ENCODE results near the gene TASP1. TPM values are rescaled to one million over a fixed set of nuclear protein-coding genes. Genes with fewer than 3 reads are reported as not detected.

Gene TASP1
- total RNA-seq, 1 experiment from 2014 or later = 27.4 TPM

DNA sequence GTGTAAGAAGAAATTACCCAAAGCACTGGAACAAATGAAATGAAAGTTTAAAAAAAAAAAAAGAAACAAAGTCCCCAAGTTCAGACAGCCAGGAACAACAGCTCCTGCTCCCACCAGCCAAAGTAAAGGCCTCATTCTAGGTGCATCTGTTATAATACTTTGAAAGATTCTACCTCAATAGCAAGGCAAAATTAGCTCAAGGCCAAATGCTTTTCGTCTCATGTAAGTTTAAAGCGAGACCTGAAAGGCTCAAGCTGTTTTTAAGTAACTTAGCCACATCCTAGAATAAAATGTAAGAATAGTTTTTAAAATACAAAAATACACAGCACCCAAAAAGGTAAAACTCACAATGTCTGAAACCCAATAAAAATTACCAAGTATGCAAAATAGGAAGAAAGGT lies 64.7 kb downstream of the TASP1 start:
- DNase-seq = no peak
- Histone ChIP-seq H3K9me3 (no peaks in the 10 kb centered on the region), H3K36me3 (ENCODE audit: control insufficient read depth, insufficient read depth, low read length) (no peaks in the 10 kb centered on the region), H3K4me3 (ENCODE audit: low read depth, low read length) (no peak overlapping the region), H3K4me1 (no peaks in the 10 kb centered on the region), H3K27me3 (replicated peaks; ENCODE audit: control insufficient read depth, insufficient read depth, low read length) (no peaks in the 10 kb centered on the region)
- Mint-ChIP-seq H3K27ac (ENCODE audit: unreplicated experiment) (no peak overlapping the region), H3K4me3 (ENCODE audit: unreplicated experiment) (no peak overlapping the region), H3K4me1 (ENCODE audit: low read depth, unreplicated experiment) (no peaks in the 10 kb centered on the region), H3K9me3 (ENCODE audit: unreplicated experiment) (peaks cover 16% of the 10 kb centered on the region), H3K36me3 (ENCODE audit: insufficient read depth, unreplicated experiment) (peaks cover 2% of the 10 kb centered on the region), H3K27me3 (ENCODE audit: insufficient read depth, unreplicated experiment) (no peaks in the 10 kb centered on the region)
- ChIA-PET POLR2A (interaction anchor here (0.7 kb wide), 1 partner anchor 271 kb away, joined by 5 read pairs; no protein-coding TSS in a partner anchor), CTCF (no interaction called here)
- no peak for TF ChIP-seq CTCF (IDR thresholded peaks at IDR 0.05; ENCODE audit: insufficient read depth in 1 of 2, low read depth in 1 of 2, low read length in 1 of 2, severe bottlenecking in 1 of 2, unreplicated experiment in 1 of 2)
- BruUV-seq (replicated peaks) = no TSS peak
- intact Hi-C loops (cut with micrococcal nuclease; ENCODE audit: unreplicated experiment) = no loop called here

DNA sequence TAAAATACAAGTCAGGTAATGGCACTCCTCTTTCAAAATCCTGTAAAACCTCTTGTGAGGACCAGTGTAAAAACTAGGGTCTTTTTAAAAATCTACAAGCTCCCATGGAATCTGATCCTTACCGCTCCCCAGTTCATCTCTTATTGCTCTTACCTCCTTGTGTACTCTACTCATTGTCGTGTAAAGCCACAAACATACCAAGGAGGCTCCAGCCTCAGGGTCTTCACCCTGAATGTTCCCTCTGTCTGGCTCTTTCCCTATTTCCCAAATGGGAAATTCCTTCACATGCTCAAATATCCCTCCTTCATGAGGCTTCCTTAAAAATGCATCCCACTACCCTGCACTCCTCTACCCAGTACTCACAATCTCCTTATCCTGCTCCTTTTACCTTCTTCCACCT lies 67.1 kb downstream of the TASP1 start:
- intact Hi-C loops (cut with micrococcal nuclease; ENCODE audit: unreplicated experiment) = no loop called here
- Mint-ChIP-seq H3K9me3 (ENCODE audit: unreplicated experiment) (peaks cover 10% of the 10 kb centered on the region), H3K4me1 (ENCODE audit: low read depth, unreplicated experiment) (no peaks in the 10 kb centered on the region)

GRCh38 chr20:13567663-13568062 lies 71.1 kb downstream of the TASP1 start:
- ChIA-PET CTCF (no interaction called here), POLR2A (no interaction called here)
- Mint-ChIP-seq H3K27ac (ENCODE audit: unreplicated experiment) (no peak overlapping the region), H3K9me3 (ENCODE audit: unreplicated experiment) (no peaks in the 10 kb centered on the region), H3K4me1 (ENCODE audit: low read depth, unreplicated experiment) (no peaks in the 10 kb centered on the region), H3K36me3 (ENCODE audit: insufficient read depth, unreplicated experiment) (peaks cover 5% of the 10 kb centered on the region), H3K27me3 (ENCODE audit: insufficient read depth, unreplicated experiment) (no peaks in the 10 kb centered on the region), H3K4me3 (ENCODE audit: unreplicated experiment) (no peak overlapping the region)
- intact Hi-C loops (cut with micrococcal nuclease; ENCODE audit: unreplicated experiment) = no loop called here
- no peak for DNase-seq
- Histone ChIP-seq H3K4me1 (no peaks in the 10 kb centered on the region), H3K36me3 (ENCODE audit: control insufficient read depth, insufficient read depth, low read length) (no peaks in the 10 kb centered on the region), H3K4me3 (ENCODE audit: low read depth, low read length) (no peak overlapping the region), H3K9me3 (no peaks in the 10 kb centered on the region), H3K27me3 (replicated peaks; ENCODE audit: control insufficient read depth, insufficient read depth, low read length) (no peaks in the 10 kb centered on the region)
- BruUV-seq (replicated peaks) = no TSS peak
- TF ChIP-seq CTCF (IDR thresholded peaks at IDR 0.05; ENCODE audit: insufficient read depth in 1 of 2, low read depth in 1 of 2, low read length in 1 of 2, severe bottlenecking in 1 of 2, unreplicated experiment in 1 of 2) = no peak

More for the DNA sequence above, 67.1 kb downstream of the TASP1 start:
- BruUV-seq (replicated peaks) = no TSS peak
- DNase-seq = no peak
- H3K27me3 Mint-ChIP-seq (ENCODE audit: insufficient read depth, unreplicated experiment) = no peaks in the 10 kb centered on the region
- H3K27ac Mint-ChIP-seq (ENCODE audit: unreplicated experiment) = no peak overlapping the region
- Histone ChIP-seq H3K9me3 (no peaks in the 10 kb centered on the region), H3K36me3 (ENCODE audit: control insufficient read depth, insufficient read depth, low read length) (no peaks in the 10 kb centered on the region), H3K27me3 (replicated peaks; ENCODE audit: control insufficient read depth, insufficient read depth, low read length) (no peaks in the 10 kb centered on the region), H3K4me3 (ENCODE audit: low read depth, low read length) (no peak overlapping the region), H3K4me1 (no peaks in the 10 kb centered on the region)
- no peak overlapping the region for H3K4me3 Mint-ChIP-seq (ENCODE audit: unreplicated experiment)
- ChIA-PET POLR2A (no interaction called here), CTCF (no interaction called here)
- no peak for TF ChIP-seq CTCF (IDR thresholded peaks at IDR 0.05; ENCODE audit: insufficient read depth in 1 of 2, low read depth in 1 of 2, low read length in 1 of 2, severe bottlenecking in 1 of 2, unreplicated experiment in 1 of 2)
- H3K36me3 Mint-ChIP-seq (ENCODE audit: insufficient read depth, unreplicated experiment) = peaks cover 5% of the 10 kb centered on the region

Measured in Caco-2 (cell line).